ENCODE data around the gene UPF3A.
"Not testable (repeated sequence)": the region's sequence is repeated elsewhere in the genome, so short reads cannot be mapped to it uniquely, and the experiment has no call there.

UPF3A gene

DNA sequence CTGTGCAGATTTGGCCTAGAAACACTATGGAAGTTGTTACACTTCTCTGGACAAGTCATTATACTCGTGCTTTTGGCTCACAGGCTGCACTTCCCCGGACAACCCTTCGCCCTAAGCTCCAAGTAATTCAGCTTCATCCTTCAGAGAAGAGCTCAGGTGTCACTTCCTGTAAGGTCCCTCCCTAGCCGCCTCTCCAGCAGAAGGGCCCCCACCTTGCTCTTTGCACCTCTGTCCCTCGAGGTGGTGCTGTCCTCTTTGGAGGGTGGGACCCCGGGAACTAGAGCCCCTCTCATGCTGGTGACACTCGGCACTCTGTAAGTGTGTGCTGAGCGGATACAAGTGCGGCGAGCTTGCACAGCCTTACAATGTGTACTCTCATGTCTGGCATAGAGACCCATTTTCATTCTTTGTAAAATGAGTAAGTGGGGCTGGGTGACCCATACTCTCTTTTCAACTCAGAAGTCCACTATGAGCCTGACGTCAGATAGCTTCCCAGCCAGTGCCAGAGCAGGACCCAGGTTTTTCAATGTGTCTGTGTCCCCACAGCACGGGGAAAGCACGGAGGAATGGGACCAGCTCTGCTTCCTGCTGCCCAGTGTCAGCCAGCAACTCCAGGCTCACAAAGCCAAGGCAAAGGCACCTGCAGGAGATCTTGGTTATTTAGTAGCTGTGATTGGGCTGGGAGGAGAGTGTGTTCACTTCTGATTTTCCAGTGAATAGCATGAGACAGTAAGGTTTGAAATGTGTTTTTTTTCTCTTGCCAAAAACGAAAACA is 59.8 kb downstream of the UPF3A start:
- no peak for DNase-seq

- not testable (repeated sequence) for DNase-seq
These were observed 65.9 kb downstream of the UPF3A start for GRCh38 chr13:114347256-114347655.

DNA sequence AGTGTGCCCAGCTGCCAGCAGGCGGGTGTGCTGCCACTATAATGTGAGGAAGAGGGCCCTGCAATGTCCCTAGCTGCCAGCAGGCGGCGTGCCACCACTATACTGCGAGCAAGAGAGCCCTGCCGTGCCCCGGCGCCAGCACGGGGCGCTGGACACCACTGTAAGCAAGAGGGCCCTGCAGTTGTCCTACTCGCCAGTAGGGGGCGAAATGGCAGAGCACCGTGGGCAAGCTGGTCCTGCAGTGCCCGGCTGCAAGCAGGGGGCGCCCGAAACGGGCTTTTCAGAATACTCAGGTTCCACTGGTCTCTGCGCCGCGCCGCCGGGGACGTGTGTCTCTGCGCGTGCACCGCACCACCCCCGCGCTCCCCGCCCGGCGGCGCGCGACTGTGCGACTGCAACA is 71.4 kb downstream of the UPF3A start:
- DNase-seq: not testable (repeated sequence)

GRCh38 chr13:114353382-114353781 is 72.0 kb downstream of the UPF3A start:
- not testable (repeated sequence) for DNase-seq
